Stomach smooth muscle (tissue), 2 donors: Measurements from ENCODE around the gene CDHR5.

Source experiments
- H3K27ac ChIP-seq: one replicate; pipeline ENCODE4 v1.7.0; 2013; ENCODE audit warnings: mild to moderate bottlenecking, low read length, inconsistent platforms
- H3K27me3 ChIP-seq, 2 donors: one replicate each; pipeline ENCODE4 v1.7.0; 2013; ENCODE audit warnings: low read length in 2 of 2; ENCODE audit not compliant: insufficient read depth in 2 of 2, control insufficient read depth in 1 of 2
- H3K36me3 ChIP-seq, 2 donors: one replicate each; pipeline ENCODE4 v1.7.0; 2013; ENCODE audit warnings: low read length in 2 of 2; ENCODE audit not compliant: control insufficient read depth in 2 of 2, insufficient read depth in 2 of 2
- H3K4me1 ChIP-seq: one replicate; pipeline ENCODE4 v1.7.0; 2013; ENCODE audit warnings: low read length; ENCODE audit not compliant: control insufficient read depth, insufficient read depth
- H3K4me3 ChIP-seq, 2 donors: one replicate each; pipeline ENCODE4 v1.7.0; 2013; ENCODE audit warnings: low read length in 2 of 2
- H3K9ac ChIP-seq, 2 donors: one replicate each; pipeline ENCODE4 v1.7.0; 2013; ENCODE audit warnings: low read length in 2 of 2, mild to moderate bottlenecking in 1 of 2
- H3K9me3 ChIP-seq, 2 donors: one replicate each; pipeline ENCODE4 v1.7.0; 2013; ENCODE audit warnings: low read length in 2 of 2; ENCODE audit not compliant: control insufficient read depth in 2 of 2
- donor health status: healthy.
- donor health status: Pancreatic carcinoma.

The CDHR5 gene

GRCh38 chr11:620935-621814, 3.6 kb downstream of the CDHR5 start:
- Histone ChIP-seq H3K36me3 (no peaks in the 10 kb centered on the region), H3K9me3 (no peaks in the 10 kb centered on the region), H3K4me1 (no peaks in the 10 kb centered on the region), H3K4me3 (no peak overlapping the region), H3K9ac (no peak overlapping the region), H3K27ac (no peak overlapping the region), H3K27me3 (peaks cover 0 to 3% of the 10 kb centered on the region in 2 donors)

GRCh38 chr11:620201-620600, 4.6 kb downstream of the CDHR5 start:
- Histone ChIP-seq H3K27me3 (no peaks in the 10 kb centered on the region), H3K9ac (no peak overlapping the region), H3K36me3 (no peaks in the 10 kb centered on the region), H3K4me1 (peaks cover 2% of the 10 kb centered on the region), H3K9me3 (no peaks in the 10 kb centered on the region), H3K27ac (no peak overlapping the region), H3K4me3 (no peak overlapping the region)

GRCh38 chr11:619628-620050, 5.1 kb downstream of the CDHR5 start:
- no peaks in the 10 kb centered on the region for H3K36me3 ChIP-seq
- H3K4me3 ChIP-seq = no peak overlapping the region
- H3K27me3 ChIP-seq = no peaks in the 10 kb centered on the region

GRCh38 chr11:618856-619627, 5.7 kb downstream of the CDHR5 start:
- H3K4me3 ChIP-seq = no peak overlapping the region
- H3K9me3 ChIP-seq = no peaks in the 10 kb centered on the region
- peaks cover 11% of the 10 kb centered on the region for H3K4me1 ChIP-seq
- no peaks in the 10 kb centered on the region for H3K36me3 ChIP-seq
- H3K27me3 ChIP-seq = no peaks in the 10 kb centered on the region
- no peak overlapping the region for H3K27ac ChIP-seq
- no peak overlapping the region for H3K9ac ChIP-seq

More at GRCh38 chr11:619628-620050, 5.1 kb downstream of the CDHR5 start:
- Histone ChIP-seq H3K27ac (no peak overlapping the region), H3K9ac (no peak overlapping the region), H3K9me3 (no peaks in the 10 kb centered on the region), H3K4me1 (peaks cover 8% of the 10 kb centered on the region)

GRCh38 chr11:617912-618682, 6.7 kb downstream of the CDHR5 start:
- peaks cover 11% of the 10 kb centered on the region for H3K4me1 ChIP-seq
- H3K9ac ChIP-seq = no peak overlapping the region
- no peak overlapping the region for H3K27ac ChIP-seq
- no peaks in the 10 kb centered on the region for H3K27me3 ChIP-seq
- no peaks in the 10 kb centered on the region for H3K36me3 ChIP-seq
- no peaks in the 10 kb centered on the region for H3K9me3 ChIP-seq
- no peak overlapping the region for H3K4me3 ChIP-seq

GRCh38 chr11:617199-617911, 7.4 kb downstream of the CDHR5 start:
- Histone ChIP-seq H3K4me3 (no peak overlapping the region), H3K9ac (no peak overlapping the region), H3K9me3 (no peaks in the 10 kb centered on the region), H3K27ac (no peak overlapping the region), H3K4me1 (peaks cover 11% of the 10 kb centered on the region), H3K36me3 (peaks cover 6% of the 10 kb centered on the region in 2 donors), H3K27me3 (no peaks in the 10 kb centered on the region)

- no peak overlapping the region for H3K9ac ChIP-seq
- peaks cover 11% of the 10 kb centered on the region for H3K4me1 ChIP-seq
- H3K4me3 ChIP-seq = peak overlapping the region in 1 of 2 donors; percentile 86
- peaks cover 7 to 11% of the 10 kb centered on the region in 2 donors for H3K36me3 ChIP-seq
- H3K27ac ChIP-seq = no peak overlapping the region
- no peaks in the 10 kb centered on the region for H3K9me3 ChIP-seq
- H3K27me3 ChIP-seq = no peaks in the 10 kb centered on the region
Observed at GRCh38 chr11:616320-617198, 8.2 kb downstream of the CDHR5 start.

- peak within 1 kb of the TSS; percentile 63 to 86 for H3K4me3 ChIP-seq
- H3K36me3 ChIP-seq = peaks cover 14% of the 10 kb centered on the region in 2 donors
- H3K9me3 ChIP-seq = no peaks in the 10 kb centered on the region
- peak within 1 kb of the TSS; percentile 87 for H3K27ac ChIP-seq
- peak within 1 kb of the TSS; percentile 69 to 87 for H3K9ac ChIP-seq
- H3K27me3 ChIP-seq = no peaks in the 10 kb centered on the region
- peaks cover 11% of the 10 kb centered on the region for H3K4me1 ChIP-seq
Observed at GRCh38 chr11:615504-616319, 9.0 kb downstream of the CDHR5 start, which contains the start of gene IRF7. Gene IRF7, minus strand, starts transcription at chr11:615950. Its CDS starts 586 bp downstream, at chr11:615364.
